Smooth muscle cell (in vitro differentiated cells): ENCODE results near the gene FAM110C. TPM values are rescaled to one million over a fixed set of nuclear protein-coding genes. Genes with fewer than 3 reads are reported as not detected.
"Not testable (repeated sequence)": the region's sequence is repeated elsewhere in the genome, so short reads cannot be mapped to it uniquely, and the experiment has no call there.

Source experiments
- DNase-seq: peaks from one replicate; lab custom pipeline; 2025; ENCODE audit not compliant: unreplicated experiment; lab: John Stamatoyannopoulos, UW
- H2AFZ ChIP-seq: fragments of 200-600 bp; sonication (generic); 2 replicates; pipeline ENCODE4 v1.6.0; 2016; ENCODE audit warnings: antibody characterized with exemption, low read depth, mild to moderate bottlenecking
- H3F3A ChIP-seq: fragments of 200-600 bp; sonication (generic); 2 replicates; pipeline ENCODE4 v1.6.0; 2017; ENCODE audit warnings: antibody characterized with exemption, low read depth
- H3K27ac ChIP-seq: fragments of 200-600 bp; sonication (generic); 2 replicates; pipeline ENCODE4 v1.5.1; 2016; ENCODE audit warnings: low read depth, mild to moderate bottlenecking
- H3K27me3 ChIP-seq: fragments of 200-600 bp; sonication (generic); 2 replicates; pipeline ENCODE4 v1.6.1; 2016; ENCODE audit warnings: low read depth, mild to moderate bottlenecking
- H3K36me3 ChIP-seq: fragments of 200-600 bp; sonication (generic); 2 replicates; pipeline ENCODE4 v1.5.1; 2016; ENCODE audit warnings: low read depth
- H3K4me1 ChIP-seq: fragments of 200-600 bp; sonication (generic); 2 replicates; pipeline ENCODE4 v1.5.1; 2016; ENCODE audit warnings: low read depth
- H3K4me2 ChIP-seq: fragments of 200-600 bp; sonication (generic); 2 replicates; pipeline ENCODE4 v1.6.0; 2016; ENCODE audit warnings: mild to moderate bottlenecking
- H3K4me3 ChIP-seq: fragments of 200-600 bp; sonication (generic); 2 replicates; pipeline ENCODE4 v1.5.1; 2016; ENCODE audit warnings: mild to moderate bottlenecking
- H3K79me2 ChIP-seq: fragments of 200-600 bp; sonication (generic); 2 replicates; pipeline ENCODE4 v1.6.0; 2016; ENCODE audit warnings: low read depth, mild to moderate bottlenecking
- H3K9ac ChIP-seq: fragments of 200-600 bp; sonication (generic); 2 replicates; pipeline ENCODE4 v1.6.0; 2016; ENCODE audit warnings: low read depth
- H3K9me3 ChIP-seq: fragments of 200-600 bp; sonication (generic); replicated peaks from 2 replicates; pipeline ENCODE4 v1.5.1; 2016; ENCODE audit warnings: low read depth
- H4K20me1 ChIP-seq: fragments of 200-600 bp; sonication (generic); 2 replicates; pipeline ENCODE4 v1.6.0; 2016; ENCODE audit warnings: low read depth
- CTCF ChIP-seq: fragments of 200-600 bp; sonication (generic); IDR thresholded peaks from 2 replicates; pipeline ENCODE4 v1.5.1; 2017; ENCODE audit warnings: borderline replicate concordance, mild to moderate bottlenecking, antibody characterized with exemption; ENCODE audit not compliant: insufficient read depth, poor library complexity, severe bottlenecking
- WGBS: methylation state at CpG from one replicate; pipeline ENCODE4 v1.1.7; 2016; ENCODE audit warnings: low lambda C conversion rate; 5-methylcytosine and 5-hydroxymethylcytosine counted together
- polyA plus RNA-seq: library from polyadenylated mRNA; unstranded; fragments of >200 nt; fragmentation: Nextera tagmentation; extraction: Ambion mirVana; gene quantifications from 2 replicates; pipeline ENCODE4 v1.2.1, GENCODE V29; 2016
- total RNA-seq: library from RNA; depleted of rRNA; stranded (reverse); fragments of >200 nt; gene quantifications from 2 replicates; pipeline ENCODE4 v1.2.3, GENCODE V29; 2014

FAM110C gene
- total and polyA plus RNA-seq, 2 experiments from 2014 or later = 0.16 to 2.3 TPM

GRCh38 chr2:24107-24506 lies 22.2 kb downstream of the FAM110C start:
- no peak overlapping the region for H3K27ac ChIP-seq
- no peaks in the 10 kb centered on the region for H3K9me3 ChIP-seq
- H4K20me1 ChIP-seq = no peaks in the 10 kb centered on the region
- H3K27me3 ChIP-seq = no peaks in the 10 kb centered on the region
- DNase-seq = no peak
- no peak overlapping the region for H2AFZ ChIP-seq
- H3K36me3 ChIP-seq = no peaks in the 10 kb centered on the region
- H3F3A ChIP-seq = no peaks in the 10 kb centered on the region
- H3K4me3 ChIP-seq = no peak overlapping the region
- H3K9ac ChIP-seq = no peak overlapping the region
- no peaks in the 10 kb centered on the region for H3K4me1 ChIP-seq
- H3K4me2 ChIP-seq = no peak overlapping the region
- no peaks in the 10 kb centered on the region for H3K79me2 ChIP-seq
- TF ChIP-seq CTCF = no peak

- Histone ChIP-seq H3F3A (no peaks in the 10 kb centered on the region), H3K4me2 (no peak overlapping the region), H3K36me3 (no peaks in the 10 kb centered on the region), H3K79me2 (no peaks in the 10 kb centered on the region), H4K20me1 (no peaks in the 10 kb centered on the region), H3K9ac (no peak overlapping the region), H3K9me3 (no peaks in the 10 kb centered on the region), H2AFZ (no peak overlapping the region), H3K4me3 (no peak overlapping the region), H3K27ac (no peak overlapping the region), H3K27me3 (no peaks in the 10 kb centered on the region), H3K4me1 (no peaks in the 10 kb centered on the region)
- TF ChIP-seq CTCF = no peak
- WGBS = 93% methylated on average over 1 of the region's 1 CpG
- DNase-seq = no peak
Observed at GRCh38 chr2:23283-23682, 23.0 kb downstream of the FAM110C start.

- H3K27ac ChIP-seq, H3K27me3 ChIP-seq, DNase-seq, H3K4me1 ChIP-seq, H3K4me2 ChIP-seq, H3K4me3 ChIP-seq, H3K9me3 ChIP-seq, H4K20me1 ChIP-seq, H3K9ac ChIP-seq, H3K79me2 ChIP-seq, H3K36me3 ChIP-seq, H3F3A ChIP-seq, H2AFZ ChIP-seq: not testable (repeated sequence)
- WGBS = 80% methylated on average over 4 of the region's 4 CpGs
Observed at GRCh38 chr2:22244-22643, 24.1 kb downstream of the FAM110C start.

DNA sequence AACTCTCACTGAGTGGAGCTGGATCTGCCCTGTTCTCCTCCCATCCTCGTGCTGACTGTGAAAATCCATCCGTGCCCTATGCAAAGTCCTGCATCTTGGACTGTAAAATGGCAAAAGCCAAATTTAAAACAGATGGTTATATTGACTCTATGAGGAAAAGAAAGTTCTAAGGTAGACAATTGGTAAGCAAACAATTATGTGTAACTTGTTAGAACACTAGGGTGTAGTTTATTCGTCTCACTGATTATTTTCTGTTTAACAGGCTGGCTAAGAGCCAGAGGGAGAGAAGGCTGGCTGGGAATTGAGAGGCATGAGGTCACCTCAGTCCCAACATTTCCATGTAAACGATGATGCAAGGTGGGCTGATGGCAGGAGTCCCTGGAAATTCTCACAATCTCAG lies 26.0 kb downstream of the FAM110C start:
- not testable (repeated sequence) for H3K79me2 ChIP-seq, H4K20me1 ChIP-seq, DNase-seq, H3K4me3 ChIP-seq, H3F3A ChIP-seq, H3K9ac ChIP-seq, H3K4me2 ChIP-seq, H3K9me3 ChIP-seq, H2AFZ ChIP-seq, H3K36me3 ChIP-seq, H3K4me1 ChIP-seq, H3K27ac ChIP-seq, H3K27me3 ChIP-seq
- 74% methylated on average over 4 of the region's 4 CpGs for WGBS

DNA sequence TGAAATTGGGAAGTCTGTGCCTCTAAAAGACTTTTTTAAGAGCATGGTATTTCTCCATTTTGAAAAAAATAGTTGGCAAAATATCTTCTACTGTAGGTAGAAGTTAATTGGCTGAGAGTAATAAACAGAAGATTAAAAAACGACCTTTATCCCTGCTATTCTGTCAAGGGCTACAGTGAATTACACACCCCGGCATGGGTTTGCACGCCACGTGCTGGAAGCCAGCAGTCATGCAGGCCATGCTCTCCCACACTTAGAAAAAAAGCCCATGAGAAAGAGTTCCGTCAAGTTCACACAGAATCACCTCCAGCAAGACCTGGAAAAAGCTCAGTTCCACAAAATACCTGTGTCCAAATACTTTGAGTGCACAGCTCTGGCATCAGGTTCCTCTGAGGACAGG lies 26.8 kb downstream of the FAM110C start:
- Histone ChIP-seq H3K79me2 (no peaks in the 10 kb centered on the region), H3K27ac (no peak overlapping the region), H3K4me2 (no peak overlapping the region), H3K27me3 (no peaks in the 10 kb centered on the region), H4K20me1 (no peaks in the 10 kb centered on the region), H3K9ac (no peak overlapping the region), H2AFZ (no peak overlapping the region), H3K9me3 (no peaks in the 10 kb centered on the region), H3K36me3 (no peaks in the 10 kb centered on the region), H3F3A (no peaks in the 10 kb centered on the region), H3K4me3 (no peak overlapping the region), H3K4me1 (no peaks in the 10 kb centered on the region)
- TF ChIP-seq CTCF = no peak
- no peak for DNase-seq
- WGBS = 81% methylated on average over 5 of the region's 5 CpGs
